Stimulated activated CD4-positive, alpha-beta T cell treated with anti-CD3 and anti-CD28 coated beads, Interleukin-1b, Interleukin-23, amount 100 ng/mL, for 24 hours (primary cell): Measurements from ENCODE around the gene CAMTA1.

ENCODE experiments used
- DNase-seq, 4 experiments: peaks; one replicate each; pipeline ENCODE4 v3.0.0-alpha.2; 2020; ENCODE audit warnings: low read depth in 4 of 4, low spot score in 1 of 4

Gene CAMTA1

DNA sequence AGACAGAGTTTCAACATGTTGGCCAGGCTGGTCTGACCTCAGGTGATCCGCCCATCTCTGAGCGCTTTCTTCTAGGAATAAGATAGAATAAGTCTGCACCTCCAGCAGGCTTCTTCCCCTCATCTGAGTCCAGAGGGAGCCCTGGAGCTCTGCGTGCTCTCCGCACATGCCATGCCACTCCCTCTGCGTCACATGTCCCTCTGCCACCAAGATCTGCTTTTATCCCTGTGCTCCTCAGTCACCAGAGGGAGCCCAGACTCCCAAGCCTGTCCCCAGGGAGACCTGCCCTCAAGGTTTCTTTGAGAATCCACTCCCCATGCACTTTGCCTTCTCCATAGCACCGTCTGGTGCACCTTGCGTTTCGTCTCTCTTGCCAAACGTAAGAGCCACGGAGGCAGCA is 213.0 kb downstream of the CAMTA1 start:
- DNase-seq = no peak

DNA sequence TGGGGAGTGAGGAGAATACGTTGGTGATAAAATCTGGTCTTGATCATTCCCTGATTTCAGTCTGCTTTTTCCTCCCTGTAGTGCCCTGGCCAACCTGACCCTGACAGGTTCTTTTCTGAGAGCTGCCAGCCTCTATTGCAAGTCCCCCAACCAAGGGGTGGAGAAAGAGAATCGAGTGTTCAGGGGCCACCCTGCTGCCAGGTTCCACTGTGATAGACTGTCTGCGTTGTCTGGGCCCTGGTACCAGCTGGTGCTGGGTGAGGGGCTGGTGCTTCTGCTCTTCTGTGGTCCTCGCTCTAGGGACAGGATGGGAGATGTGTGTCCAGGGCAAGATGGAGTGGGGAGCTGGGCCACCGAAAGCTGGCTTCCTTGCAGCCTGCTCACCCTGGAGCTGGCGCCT is 214.6 kb downstream of the CAMTA1 start:
- DNase-seq = no peak

DNA sequence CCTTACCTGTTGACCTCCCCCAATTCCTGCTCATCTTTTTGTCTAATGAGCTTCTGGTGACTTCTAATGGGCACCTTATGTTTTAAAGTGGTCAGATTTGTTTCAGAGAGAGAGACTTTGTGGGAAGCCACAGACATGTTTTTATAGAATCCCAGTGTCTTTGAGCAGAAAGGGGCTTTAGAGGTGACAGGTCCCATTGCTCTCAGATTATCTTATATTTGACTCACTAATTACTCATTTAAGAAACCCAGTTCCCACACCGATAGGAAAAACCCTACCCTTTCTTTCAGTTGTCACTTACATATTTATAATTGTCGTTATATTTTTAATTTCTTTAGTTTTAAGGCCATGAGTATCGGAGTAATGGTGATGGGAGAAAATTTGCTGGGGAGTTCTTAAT is 215.5 kb downstream of the CAMTA1 start:
- no peak for DNase-seq

DNA sequence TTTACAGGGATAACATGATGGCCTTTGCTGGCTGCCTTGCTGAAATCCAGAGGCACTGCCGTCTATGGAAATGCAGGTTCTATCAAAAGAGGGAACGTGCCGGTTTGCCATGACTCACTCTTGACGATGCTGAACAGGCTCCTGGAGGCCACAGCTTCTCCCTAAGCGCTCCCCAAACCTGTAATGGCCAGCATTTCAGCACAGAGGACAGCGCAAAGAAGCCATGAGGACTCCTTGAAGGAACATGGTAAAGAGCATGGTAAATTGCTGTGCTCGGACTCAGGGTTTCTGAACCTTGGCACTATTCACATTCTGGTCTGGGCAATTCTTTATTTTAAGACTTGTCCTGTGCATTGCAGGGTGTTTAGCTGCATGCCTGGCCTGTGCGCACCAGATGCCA is 217.5 kb downstream of the CAMTA1 start:
- DNase-seq = no peak

DNA sequence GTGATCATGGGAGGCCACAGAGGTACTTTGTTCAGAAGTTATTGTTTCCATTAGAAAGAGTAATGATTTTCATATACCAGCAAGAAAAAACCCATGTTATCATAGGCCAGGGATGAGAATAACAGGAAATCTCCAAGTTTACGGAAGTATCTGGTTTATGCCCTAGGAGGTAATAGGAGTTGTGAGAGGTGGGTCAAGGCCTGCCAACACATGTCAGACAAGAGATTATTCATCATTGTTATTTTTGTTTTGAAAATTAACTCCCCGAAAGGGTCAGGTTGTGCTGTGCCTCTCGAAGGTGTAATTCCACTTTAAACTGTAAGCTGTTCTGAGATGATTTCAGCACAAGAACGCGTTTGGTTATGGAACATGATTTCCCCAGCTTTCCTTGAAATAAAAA is 218.4 kb downstream of the CAMTA1 start:
- no peak for DNase-seq

DNA sequence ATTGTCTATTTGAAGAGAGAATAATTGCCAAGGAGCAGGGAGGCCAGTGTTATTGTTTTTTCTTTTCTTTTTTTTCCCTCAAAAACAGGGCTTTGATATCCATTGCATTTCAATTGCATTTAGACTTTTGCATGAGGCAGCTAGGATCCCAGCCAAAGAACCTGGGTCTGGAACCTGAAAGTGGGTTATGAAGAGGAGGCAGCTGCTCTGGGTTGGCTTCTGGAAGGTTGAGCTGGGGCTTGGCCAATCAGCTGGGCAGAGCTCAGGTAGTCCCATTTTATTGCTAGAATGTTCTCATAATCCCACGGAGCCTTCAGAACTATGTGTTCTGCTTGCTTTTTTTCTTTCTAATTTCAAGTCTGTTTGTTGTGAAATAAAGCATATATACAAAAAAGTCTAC is 218.9 kb downstream of the CAMTA1 start:
- no peak for DNase-seq

DNA sequence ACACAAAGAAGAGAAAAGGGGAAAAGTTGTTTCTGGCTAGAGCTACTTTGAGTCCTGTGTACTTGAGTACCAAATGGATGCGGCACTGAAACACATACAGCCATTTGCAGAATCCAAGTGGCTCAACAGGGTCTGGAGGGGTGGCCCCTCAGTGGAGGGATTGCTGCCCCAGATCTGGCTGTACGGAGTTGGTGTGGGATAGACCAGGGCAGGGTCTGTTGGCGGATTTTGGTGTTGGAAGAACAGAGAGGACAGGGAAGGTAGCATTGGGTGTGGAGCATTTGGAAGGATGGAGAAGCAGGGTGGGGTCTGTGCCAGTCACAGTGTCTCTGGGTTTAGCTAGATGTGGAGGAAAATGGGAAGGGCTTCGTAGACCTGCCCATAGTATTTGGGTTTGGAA is 220.5 kb downstream of the CAMTA1 start:
- no peak for DNase-seq

DNA sequence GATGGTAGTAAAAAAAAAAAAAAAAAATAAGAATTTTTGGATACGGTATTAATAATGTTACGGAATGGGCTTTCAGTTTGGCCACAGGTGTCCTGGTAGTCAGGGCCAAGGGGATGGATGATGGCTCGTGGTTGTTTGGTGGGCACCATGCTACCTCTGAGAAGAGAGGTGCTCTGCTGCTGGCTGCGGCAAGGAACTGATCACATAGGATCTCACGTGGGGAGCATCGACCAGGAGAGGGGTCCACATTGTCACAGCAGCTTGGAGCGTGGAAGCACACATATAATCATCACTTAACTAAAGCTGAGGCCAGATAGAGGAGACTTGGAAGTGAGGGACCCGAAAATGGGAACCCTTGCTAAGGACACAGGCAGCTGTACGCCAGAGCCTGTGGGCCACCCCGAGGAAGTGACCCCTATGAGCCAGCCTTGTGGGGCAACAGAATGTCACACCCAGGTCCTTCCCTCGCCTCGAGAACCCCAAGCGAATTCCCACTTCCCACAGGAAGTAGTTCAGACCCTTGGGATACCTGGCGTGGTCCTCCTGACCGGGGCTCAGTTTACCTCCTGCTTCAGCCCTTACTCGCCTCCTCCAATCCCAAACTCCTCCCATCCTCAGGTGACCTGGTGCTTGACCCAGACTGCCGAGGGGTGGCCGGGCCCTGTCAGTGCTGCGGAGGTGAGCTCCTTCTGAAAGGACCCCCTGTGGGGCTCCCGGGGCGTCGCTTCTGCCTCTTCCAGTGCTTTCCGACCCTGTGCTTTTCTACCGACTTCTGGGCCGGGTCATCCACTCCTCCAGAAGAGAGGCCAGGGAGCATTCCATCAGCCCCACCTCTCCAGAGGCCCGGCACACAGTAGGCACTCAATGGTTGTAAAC is 222.0 kb downstream of the CAMTA1 start:
- DNase-seq = no peak

DNA sequence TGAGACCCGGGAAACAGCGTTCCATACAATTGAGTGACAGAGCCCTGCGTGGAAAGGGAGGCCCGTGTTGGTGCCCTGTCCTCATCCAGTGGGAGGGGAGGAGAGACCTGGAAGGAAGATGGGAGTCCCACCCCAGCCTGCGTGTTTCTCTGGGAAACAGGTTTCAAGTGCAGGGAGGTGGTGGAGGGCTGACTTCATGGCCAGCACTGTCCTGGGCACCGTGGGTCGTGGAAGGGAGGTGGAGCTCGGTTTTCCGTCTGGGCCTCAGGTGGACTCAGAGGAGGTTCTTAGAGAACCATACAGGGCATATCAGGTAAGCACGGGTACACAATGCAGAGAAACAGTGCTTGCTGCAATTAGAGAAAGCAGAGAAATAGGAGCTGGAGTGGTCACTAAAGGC is 222.6 kb downstream of the CAMTA1 start:
- no peak for DNase-seq

DNA sequence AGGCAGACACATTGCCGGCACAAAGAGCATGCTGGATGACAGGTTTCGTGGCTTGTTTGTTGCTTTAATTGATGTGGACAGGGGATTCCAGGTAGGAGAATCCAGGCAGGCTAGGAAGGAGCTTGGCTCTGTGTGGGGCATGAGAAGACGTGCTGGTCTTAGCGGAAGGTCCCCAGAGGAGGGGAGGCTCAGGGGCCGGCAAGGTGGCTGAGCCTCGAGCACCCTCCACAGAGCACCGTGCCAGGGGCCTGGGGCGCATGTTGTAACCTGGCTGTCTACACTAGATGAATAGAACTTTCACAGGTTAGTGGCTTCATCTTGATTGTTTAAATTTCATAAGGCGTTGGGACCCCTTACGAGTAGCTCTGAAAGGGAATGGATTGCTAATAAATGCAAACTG is 223.1 kb downstream of the CAMTA1 start:
- no peak for DNase-seq

DNA sequence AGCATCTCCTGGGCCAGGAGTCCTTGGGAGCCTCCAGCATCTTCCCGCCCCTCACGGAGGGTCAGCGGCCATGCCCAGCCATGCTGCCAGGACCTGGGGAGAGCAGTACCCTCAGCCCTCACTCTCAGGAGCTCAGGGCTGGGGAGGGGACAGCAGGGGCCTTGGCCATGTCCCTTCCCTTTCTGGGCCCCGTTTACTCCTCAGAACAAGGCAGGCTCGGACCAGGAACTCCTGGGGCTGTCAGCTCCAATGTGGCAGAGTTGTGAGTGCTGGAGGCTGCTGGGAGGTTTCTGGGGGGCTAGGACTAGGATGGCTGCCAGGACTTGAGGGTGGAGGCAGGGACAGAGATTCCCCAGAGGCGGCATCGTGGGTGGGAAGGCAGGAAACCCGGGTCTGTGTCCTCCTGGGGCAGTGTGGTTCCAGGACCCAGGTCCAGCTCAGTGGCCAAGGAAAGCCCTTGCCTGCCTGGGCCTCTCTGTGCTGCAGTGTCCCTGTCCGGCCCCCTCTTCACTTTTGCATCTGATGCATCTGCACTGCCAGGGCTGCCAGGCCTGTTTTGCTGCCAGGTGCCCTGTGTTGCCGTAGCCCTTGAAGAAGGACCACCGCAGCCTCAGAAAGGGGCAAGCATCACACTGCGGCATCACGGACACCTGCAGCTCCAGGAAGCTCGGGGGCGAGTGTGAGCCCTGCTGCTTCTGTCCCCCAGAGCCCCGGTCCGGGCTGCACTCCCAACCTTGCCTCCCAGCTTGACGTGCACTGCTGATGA is 223.9 kb downstream of the CAMTA1 start:
- no peak for DNase-seq

DNA sequence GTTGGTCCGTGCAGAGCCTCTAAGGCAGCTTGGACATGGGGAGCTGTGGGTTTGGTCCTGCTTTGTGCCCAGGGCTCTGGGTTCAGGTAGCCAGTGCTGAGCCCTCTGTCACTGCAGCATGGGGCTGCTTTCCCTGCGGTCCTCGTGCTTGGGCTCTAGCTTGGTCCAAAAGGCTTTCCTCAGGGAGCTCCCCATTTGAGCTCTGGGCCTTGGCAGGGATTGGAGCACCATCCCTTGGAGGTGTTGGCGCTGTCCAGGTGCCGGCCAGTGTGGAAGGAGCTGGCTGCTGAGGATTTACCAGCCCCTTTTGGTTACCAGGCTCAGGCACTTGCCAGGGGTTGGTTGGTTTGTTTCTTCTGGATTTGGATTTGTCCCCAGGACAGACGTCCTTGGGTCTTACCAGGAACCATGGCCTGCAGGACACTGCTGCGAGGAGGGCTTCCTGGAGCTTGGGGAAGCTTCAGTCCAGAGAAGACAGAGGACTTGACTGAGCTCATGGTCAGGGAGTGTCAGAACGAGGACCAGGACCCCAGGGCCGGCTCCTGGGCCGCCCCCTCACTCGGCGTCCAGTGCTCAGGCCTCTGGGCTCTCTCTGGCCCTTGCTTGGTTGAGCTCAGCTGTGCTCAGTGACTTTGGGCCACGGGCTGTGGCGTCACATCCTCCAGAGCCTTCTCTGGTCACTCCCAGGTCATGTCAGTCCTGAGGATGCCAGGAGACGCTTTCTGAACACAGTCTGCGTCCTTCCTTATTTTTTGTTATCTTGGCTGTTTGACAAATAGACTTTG is 224.7 kb downstream of the CAMTA1 start:
- no peak for DNase-seq

DNA sequence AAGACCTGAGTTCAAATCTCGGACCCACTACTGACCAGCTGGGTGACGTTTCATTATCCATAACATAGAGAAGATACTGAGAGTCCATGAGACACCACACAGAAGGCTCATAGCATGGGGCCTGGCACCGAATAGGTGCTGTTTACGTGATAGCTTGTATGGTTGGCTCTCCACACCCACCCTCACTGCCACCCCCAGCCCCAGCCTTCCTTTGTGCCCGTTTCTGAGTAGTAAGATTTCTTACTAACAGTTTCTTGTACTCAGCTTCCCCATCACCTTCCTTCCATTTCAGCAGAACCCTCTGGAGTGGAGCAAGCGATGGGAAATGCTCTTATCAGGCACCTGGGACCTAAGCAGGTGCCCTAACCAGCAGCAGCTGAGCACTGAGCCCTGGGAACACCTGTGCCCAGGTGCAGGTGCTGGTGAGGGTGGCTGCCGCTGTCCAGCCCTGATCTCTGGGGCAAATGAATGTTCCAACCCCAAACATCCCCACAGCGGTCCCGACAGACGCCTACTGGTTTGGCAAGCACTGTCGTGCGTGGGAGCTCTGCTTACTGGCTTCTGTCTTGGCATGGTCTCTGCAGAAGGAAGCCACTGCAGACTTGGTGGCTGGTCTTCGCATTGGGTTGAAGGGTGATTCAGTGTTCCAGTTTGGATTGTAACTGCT is 225.4 kb downstream of the CAMTA1 start:
- DNase-seq = no peak

DNA sequence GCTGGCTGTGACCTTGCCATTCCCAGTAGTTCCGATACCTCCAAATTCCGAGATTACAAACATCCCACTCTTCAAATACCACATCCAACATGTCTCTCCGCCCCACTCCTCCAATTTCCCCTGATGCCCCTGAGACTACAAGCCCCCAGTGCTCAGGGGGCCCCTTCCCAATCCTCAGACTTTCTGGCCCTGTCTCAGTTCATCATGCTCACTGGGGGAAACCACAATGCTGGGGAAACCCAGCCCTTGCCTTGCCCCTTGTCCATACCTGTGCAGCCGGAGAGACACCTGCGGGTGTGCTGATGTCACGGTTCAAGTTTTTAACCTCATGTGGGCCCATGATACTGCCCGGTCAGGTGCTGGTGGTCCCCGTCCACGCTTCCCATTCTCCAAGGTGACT is 226.6 kb downstream of the CAMTA1 start:
- DNase-seq = no peak

DNA sequence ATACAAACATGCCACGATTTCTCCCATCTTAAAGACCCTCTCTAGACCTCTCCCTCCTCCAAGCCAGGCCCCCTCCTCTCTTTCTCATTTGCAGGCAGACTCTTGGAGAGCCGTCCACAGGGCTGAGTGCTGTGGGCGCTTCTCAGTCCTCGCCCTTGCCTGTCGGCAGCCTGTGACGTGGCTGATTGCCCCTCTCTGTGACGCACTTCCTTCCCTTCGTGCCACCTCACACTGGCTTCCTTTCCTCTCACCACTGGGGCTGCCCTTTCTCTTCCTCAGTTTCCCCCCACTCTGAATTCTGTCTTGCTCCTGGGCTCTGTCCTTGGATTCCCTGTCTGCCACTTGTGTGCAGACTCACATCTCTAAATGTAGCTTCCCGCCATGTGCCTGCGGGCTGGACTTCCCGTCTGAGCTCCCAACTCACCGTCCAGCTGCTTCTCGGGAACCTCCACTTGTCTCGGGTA is 227.2 kb downstream of the CAMTA1 start:
- DNase-seq = no peak

DNA sequence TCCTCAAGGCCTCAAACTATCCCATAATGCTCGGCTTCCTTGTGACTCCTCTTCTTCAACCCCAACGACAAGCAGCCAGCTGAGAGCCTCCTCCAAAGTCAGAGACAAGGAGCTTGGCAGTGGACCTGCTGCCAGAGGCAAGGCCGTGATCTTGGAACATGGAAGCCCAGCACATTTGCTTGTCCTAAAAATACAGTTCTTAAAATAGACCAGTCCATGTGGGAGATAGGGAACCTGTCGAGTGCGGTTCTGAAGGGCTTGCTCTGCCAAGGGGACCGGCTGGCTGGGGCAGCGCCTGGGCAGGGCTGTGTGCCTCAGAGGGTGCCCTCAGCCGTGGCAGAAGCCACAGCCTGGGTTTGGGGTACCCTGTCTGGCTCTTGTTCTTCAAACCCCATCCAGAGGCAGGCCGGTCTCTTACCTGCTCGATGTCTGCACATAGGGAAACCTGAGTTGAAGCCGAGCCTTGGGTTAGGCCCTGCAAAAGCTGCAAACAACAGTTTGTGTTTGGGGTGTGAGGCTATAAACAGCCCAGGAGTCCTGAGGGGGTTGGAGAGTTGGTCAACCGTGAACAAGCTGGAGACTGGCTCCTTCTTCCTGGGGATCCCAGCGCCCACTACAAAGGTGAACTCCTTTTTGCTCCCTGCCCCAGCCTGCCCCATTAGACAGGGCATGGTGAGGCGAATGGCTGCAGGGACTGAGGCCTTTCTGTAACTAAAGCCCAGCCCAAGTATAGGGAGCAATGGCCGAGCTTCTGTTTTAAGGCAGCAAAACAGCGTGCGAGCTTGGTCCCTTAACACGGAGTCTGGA is 228.8 kb downstream of the CAMTA1 start:
- DNase-seq = no peak

DNA sequence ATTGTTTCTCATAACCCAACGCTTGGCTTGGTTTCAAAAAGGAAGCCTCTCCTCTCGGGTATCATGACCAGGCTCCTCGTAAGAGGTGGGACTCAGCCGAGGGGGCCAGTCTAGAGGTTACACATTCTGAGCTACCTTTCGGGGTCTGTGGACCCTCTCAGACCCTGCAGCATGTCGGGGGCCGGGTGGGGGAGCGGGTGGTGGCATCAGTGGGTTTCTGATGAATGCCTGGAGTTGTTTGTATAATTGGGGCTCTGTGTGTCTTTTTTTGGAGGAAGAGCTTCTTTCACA is 229.3 kb downstream of the CAMTA1 start:
- no peak for DNase-seq

DNA sequence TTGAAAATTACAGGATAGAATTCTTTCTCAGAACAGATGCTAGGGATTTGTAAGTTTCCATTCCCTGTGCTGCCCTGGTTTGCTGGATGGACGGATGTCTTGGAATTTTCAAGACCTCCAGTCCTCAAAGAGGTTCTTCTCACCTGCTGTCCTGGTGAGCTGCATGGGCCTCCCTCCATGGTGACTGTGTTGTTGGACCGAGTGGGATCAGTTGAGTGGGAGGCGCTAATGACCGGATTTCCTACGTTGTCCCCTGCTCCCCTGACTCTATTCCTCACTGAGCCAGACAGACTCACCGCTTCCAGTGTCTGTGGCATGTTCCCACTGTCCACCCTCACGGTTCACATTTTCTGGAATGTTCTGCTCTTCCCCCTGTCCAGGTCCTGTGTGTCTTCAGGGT is 229.8 kb downstream of the CAMTA1 start:
- no peak for DNase-seq

DNA sequence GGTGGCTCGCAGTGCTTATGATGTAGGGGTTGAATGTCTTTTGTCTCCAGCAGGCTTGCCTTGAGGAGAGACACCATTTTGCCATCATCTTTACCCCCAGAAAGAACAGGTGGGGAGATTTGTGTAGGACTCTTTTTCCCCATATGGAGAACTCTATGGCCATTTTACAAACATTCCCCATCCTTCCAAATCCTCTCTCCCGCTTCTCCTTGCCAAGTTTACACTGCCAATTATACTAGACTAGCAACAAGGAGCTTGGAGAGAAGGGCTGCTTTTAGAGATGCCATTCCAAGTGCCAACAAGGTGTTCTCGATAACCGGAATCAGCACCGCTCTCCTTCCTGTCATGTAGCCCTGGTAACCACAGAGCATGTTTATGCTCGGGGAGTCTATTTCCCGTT is 233.1 kb downstream of the CAMTA1 start:
- DNase-seq = no peak

DNA sequence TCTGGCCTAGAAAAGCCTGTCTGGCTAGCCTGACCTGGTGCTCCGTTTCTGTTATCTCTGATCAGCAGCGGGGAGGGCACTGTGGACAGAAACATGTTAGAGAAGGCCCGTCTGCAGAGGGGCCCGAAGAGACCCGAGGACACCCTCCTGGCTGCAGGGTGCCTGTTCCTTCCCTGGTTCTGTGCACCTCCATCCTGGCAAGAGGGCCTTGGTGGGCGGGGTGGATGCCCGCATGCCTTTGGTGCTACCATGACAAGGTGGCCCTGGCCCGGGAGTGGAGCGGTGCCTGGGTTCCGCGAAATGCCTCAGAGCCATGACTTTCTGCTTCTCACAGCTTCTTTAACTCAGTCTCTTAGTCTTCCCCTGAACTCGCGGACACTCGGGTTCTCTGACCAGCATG is 233.6 kb downstream of the CAMTA1 start:
- no peak for DNase-seq

DNA sequence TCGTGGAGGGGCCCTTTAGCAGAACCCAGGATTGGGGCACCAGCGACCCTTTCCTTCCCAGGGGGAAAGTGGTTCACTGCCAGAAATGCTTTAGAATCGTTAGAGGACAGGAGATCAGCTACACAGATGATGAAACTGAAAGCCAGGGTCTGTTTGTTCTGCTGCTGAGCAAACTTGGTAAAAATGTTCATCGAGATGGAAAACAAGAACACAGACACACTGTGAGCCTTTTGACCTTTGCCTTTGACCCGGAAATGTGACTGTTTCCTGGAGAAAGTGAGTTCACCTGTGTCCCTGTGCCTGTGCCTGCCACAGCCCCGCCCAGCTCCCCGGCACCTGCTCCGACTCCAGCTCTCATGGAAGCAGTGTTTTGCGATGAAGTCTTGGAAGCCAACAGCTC is 234.3 kb downstream of the CAMTA1 start:
- no peak for DNase-seq
